ENCODE results near the gene C1QTNF12. TPM values are rescaled to one million over a fixed set of nuclear protein-coding genes. Genes with fewer than 3 reads are reported as not detected.

Gene C1QTNF12
- polyA plus RNA-seq, 1 donor from 2014 or later, result 0.74 TPM

GRCh38 chr1:1204425-1204920 lies 42.0 kb downstream of the C1QTNF12 start:
- Histone ChIP-seq H3K4me3 (ENCODE audit: low read length) (no peak overlapping the region), H3K4me2 (ENCODE audit: low read length) (no peak overlapping the region), H3K9ac (ENCODE audit: low read length) (no peak overlapping the region), H4K20me1 (ENCODE audit: insufficient read depth) (no peaks in the 10 kb centered on the region), H3K36me3 (ENCODE audit: insufficient read depth, low read length) (no peaks in the 10 kb centered on the region), H3K79me2 (replicated peaks; ENCODE audit: insufficient read depth, low read length) (no peaks in the 10 kb centered on the region), H2AFZ (ENCODE audit: low read depth, low read length) (no peak overlapping the region), H3K9me3 (ENCODE audit: low read length) (no peaks in the 10 kb centered on the region), H3F3A (ENCODE audit: insufficient read depth, low read length, poor library complexity, severe bottlenecking) (no peaks in the 10 kb centered on the region), H3K27me3 (ENCODE audit: insufficient read depth, low read depth, low read length) (peaks cover 30% of the 10 kb centered on the region), H3K9me2 (ENCODE audit: insufficient read depth, low read length) (no peaks in the 10 kb centered on the region), H3K27ac (ENCODE audit: low read length) (no peak overlapping the region)
- TF ChIP-seq SMC3 (conservative IDR thresholded peaks at IDR 0.05; ENCODE audit: poor library complexity), result no peak
- no peak for TF ChIP-seq EP300 (conservative IDR thresholded peaks at IDR 0.05; ENCODE audit: poor library complexity, severe bottlenecking)
- TF ChIP-seq CTCF (IDR thresholded peaks at IDR 0.05; ENCODE audit: poor library complexity, severe bottlenecking), result no peak
- TF ChIP-seq TAF1 (IDR thresholded peaks at IDR 0.05; ENCODE audit: low read depth), result no peak
- TF ChIP-seq REST (IDR thresholded peaks at IDR 0.05; ENCODE audit: borderline replicate concordance), result no peak
- no peak for TF ChIP-seq EZH2 (IDR thresholded peaks at IDR 0.05; ENCODE audit: borderline replicate concordance, insufficient read depth, low read length, poor library complexity, severe bottlenecking)
- TF ChIP-seq RAD21 (conservative IDR thresholded peaks at IDR 0.05), result no peak
- no peak for TF ChIP-seq POLR2AphosphoS5 (IDR thresholded peaks at IDR 0.05)
- TF ChIP-seq MXI1 (conservative IDR thresholded peaks at IDR 0.05; ENCODE audit: poor library complexity, severe bottlenecking), result no peak

DNA sequence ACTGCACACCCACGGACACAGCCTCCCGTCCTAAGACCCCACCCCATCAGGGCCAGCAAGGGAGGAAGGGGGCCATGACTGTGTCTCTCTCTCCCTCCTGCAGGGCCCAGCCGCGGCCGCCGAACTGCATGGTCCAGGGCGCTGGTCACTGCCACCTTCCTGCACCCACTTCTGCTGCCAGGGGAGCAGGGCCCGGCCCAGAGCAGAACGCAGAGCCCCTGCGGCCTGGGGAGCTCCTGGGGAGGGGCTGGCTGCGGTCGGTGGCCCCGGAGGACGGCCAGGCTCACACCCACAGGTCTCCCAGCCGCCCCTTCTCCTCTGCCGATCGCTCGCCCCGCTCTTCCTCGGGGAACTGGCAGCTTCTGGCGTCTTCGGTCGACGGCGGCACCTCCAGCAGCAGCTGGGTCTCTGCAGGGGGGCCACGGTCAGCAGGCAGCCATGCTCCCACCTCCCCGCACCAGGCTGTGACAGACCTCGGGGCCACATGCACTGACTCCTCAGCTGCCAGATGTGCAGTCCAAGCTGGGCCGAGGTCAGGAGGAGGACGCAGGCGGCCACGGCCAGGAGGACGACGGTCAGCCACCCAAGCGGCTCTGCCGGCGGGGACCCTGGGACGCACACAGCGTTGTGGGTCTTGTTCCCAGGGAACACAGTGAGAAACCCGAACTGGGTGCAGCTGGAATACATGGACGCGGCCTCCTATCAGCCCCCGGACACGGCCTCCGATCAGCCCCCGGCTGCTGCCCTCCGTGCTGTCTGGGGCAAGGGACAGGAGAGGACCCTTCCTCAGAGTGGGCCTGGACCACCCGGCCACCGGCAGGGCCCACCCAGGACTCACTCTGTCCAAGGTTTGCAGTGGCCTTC lies 42.7 kb downstream of the C1QTNF12 start:
- Histone ChIP-seq H3K9me2 (ENCODE audit: insufficient read depth, low read length) (no peaks in the 10 kb centered on the region), H3K9me3 (ENCODE audit: low read length) (no peaks in the 10 kb centered on the region), H3K4me2 (ENCODE audit: low read length) (no peak overlapping the region), H2AFZ (ENCODE audit: low read depth, low read length) (no peak overlapping the region), H3K79me2 (replicated peaks; ENCODE audit: insufficient read depth, low read length) (no peaks in the 10 kb centered on the region), H3K36me3 (ENCODE audit: insufficient read depth, low read length) (no peaks in the 10 kb centered on the region), H3K4me3 (ENCODE audit: low read length) (no peak overlapping the region), H3K9ac (ENCODE audit: low read length) (no peak overlapping the region), H3K27me3 (ENCODE audit: insufficient read depth, low read depth, low read length) (peaks cover 30% of the 10 kb centered on the region), H3K27ac (ENCODE audit: low read length) (no peak overlapping the region), H4K20me1 (ENCODE audit: insufficient read depth) (no peaks in the 10 kb centered on the region), H3F3A (ENCODE audit: insufficient read depth, low read length, poor library complexity, severe bottlenecking) (no peaks in the 10 kb centered on the region)
- TF ChIP-seq TAF1 (IDR thresholded peaks at IDR 0.05; ENCODE audit: low read depth), result no peak

All from neural cell (in vitro differentiated cells).